Calu3 (cell line): ENCODE data around the gene DOCK9. TPM values are rescaled to one million over a fixed set of nuclear protein-coding genes. Genes with fewer than 3 reads are reported as not detected.
A peak's percentile ranks its signal among the peaks of the same experiment; 100 is the strongest.
"Not testable (repeated sequence)": the region's sequence is repeated elsewhere in the genome, so short reads cannot be mapped to it uniquely, and the experiment has no call there.

Source experiments
- BruUV-seq: library from RNA; stranded (reverse); fragments of 400-500 nt; replicated peaks from 2 replicates; lab custom pipeline; 2021; lab: Mats Ljungman, UMichigan
- CTCF ChIA-PET: fragments of 300-600 bp; sonication (Branson Sonifier 250); formaldehyde crosslinking; loops from one replicate; lab custom pipeline; 2022; ENCODE audit warnings: antibody characterized with exemption; lab: Charles Lee
- DNase-seq: peaks from one replicate; pipeline ENCODE4 v3.0.0; 2022
- H3K27ac Mint-ChIP-seq: one replicate; pipeline ENCODE4 v1.8.0; 2022; ENCODE audit warnings: mixed read lengths; ENCODE audit not compliant: unreplicated experiment
- H3K27me3 Mint-ChIP-seq: one replicate; pipeline ENCODE4 v1.8.0; 2022; ENCODE audit warnings: mixed read lengths; ENCODE audit not compliant: unreplicated experiment
- H3K36me3 Mint-ChIP-seq: one replicate; pipeline ENCODE4 v1.8.0; 2022; ENCODE audit warnings: mild to moderate bottlenecking, moderate library complexity, mixed read lengths; ENCODE audit not compliant: insufficient read depth, unreplicated experiment
- H3K4me1 Mint-ChIP-seq: one replicate; pipeline ENCODE4 v1.8.0; 2022; ENCODE audit warnings: mild to moderate bottlenecking, low read depth, mixed read lengths; ENCODE audit not compliant: unreplicated experiment
- H3K4me3 Mint-ChIP-seq: one replicate; pipeline ENCODE4 v1.8.0; 2022; ENCODE audit warnings: mild to moderate bottlenecking, low read depth, moderate library complexity, mixed read lengths; ENCODE audit not compliant: unreplicated experiment
- H3K9me3 Mint-ChIP-seq: one replicate; pipeline ENCODE4 v1.8.0; 2022; ENCODE audit warnings: low read depth, mixed read lengths; ENCODE audit not compliant: unreplicated experiment
- intact Hi-C: fragments of 100-400 bp; cut with micrococcal nuclease; formaldehyde crosslinking; loops from one replicate; pipeline ENCODE4 v1.10.0; 2022; ENCODE audit not compliant: unreplicated experiment
- total RNA-seq: library from RNA; stranded (reverse); gene quantifications from 2 replicates; pipeline ENCODE4 v1.2.3, GENCODE V29; 2022
- TF ChIP-seq, protein P1 (sequence below): fragments of 200-600 bp; IDR thresholded peaks from one replicate; pipeline ENCODE4 v1.8.0; 2022; ENCODE audit warnings: antibody characterized with exemption; ENCODE audit not compliant: unreplicated experiment

Gene DOCK9
- total RNA-seq, 1 experiment from 2014 or later = 26.2 TPM

DNA sequence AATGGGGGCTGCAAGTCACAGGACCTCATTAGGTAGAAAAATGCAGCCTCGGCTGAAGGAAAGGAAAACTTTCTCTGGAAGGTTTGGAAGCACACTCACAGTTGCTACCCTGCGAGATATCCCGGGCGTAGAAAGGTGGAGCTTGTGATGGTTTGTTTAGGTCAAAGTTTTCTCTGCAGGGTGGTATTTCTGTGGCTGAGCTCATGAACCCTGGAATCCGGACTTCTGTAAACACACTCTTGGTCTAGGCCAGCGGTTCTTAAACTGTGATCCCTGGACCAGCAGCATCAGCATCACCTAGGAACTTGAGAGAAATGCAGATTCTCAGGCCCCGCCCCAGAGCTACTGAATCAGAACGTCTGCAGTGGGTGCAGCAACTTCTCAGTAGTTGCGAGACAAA lies 222.1 kb downstream of the DOCK9 start:
- DNase-seq = no peak
- CTCF ChIA-PET = no interaction called here

DNA sequence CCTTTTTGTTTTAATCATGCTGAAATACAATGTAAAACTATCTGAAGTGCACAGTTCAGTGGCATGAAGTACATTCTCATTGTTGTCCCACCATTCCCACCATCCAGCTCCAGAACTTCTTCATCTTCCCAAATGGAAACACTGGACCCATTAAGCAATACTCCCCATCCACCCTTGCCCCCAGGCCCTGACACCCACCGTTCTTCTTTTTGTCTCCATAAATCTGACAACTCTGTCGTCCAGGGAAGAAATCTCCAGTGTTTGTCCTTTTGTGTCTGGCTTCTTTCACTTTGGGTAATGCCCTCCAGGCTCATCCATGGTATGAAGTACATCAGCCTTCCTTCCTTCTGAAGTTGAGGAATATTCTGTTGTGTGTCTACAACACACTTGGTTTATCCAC lies 222.7 kb downstream of the DOCK9 start:
- Mint-ChIP-seq H3K4me3 (no peak overlapping the region), H3K36me3 (no peaks in the 10 kb centered on the region)

More for the DNA sequence above, 222.1 kb downstream of the DOCK9 start:
- Mint-ChIP-seq H3K4me3 (no peak overlapping the region), H3K4me1 (peaks cover under 1% of the 10 kb centered on the region), H3K9me3 (peaks cover 5% of the 10 kb centered on the region), H3K27me3 (no peaks in the 10 kb centered on the region), H3K36me3 (no peaks in the 10 kb centered on the region), H3K27ac (no peak overlapping the region)
- intact Hi-C loops = no loop called here
- TF ChIP-seq, protein P1, sequence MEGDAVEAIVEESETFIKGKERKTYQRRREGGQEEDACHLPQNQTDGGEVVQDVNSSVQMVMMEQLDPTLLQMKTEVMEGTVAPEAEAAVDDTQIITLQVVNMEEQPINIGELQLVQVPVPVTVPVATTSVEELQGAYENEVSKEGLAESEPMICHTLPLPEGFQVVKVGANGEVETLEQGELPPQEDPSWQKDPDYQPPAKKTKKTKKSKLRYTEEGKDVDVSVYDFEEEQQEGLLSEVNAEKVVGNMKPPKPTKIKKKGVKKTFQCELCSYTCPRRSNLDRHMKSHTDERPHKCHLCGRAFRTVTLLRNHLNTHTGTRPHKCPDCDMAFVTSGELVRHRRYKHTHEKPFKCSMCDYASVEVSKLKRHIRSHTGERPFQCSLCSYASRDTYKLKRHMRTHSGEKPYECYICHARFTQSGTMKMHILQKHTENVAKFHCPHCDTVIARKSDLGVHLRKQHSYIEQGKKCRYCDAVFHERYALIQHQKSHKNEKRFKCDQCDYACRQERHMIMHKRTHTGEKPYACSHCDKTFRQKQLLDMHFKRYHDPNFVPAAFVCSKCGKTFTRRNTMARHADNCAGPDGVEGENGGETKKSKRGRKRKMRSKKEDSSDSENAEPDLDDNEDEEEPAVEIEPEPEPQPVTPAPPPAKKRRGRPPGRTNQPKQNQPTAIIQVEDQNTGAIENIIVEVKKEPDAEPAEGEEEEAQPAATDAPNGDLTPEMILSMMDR = no peak
- no TSS peak for BruUV-seq

DNA sequence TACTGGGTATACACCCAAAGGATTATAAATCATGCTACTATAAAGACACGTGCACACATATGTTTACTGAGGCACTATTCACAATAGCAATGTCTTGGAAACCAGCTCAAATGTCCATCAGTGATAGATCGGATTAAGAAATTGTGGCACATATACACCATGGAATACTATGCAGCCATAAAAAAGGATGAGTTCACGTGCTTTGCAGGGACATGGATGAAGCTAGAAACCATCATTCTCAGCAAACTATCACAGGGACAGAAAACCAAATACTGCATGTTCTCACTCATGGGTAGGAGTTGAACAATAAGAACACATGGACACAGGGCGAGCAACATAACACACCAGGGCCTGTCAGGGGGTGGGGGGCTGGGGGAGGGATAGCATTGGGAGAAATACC lies 223.4 kb downstream of the DOCK9 start:
- H3K4me3 Mint-ChIP-seq, H3K36me3 Mint-ChIP-seq, BruUV-seq, H3K4me1 Mint-ChIP-seq, DNase-seq, H3K9me3 Mint-ChIP-seq, intact Hi-C loops, H3K27ac Mint-ChIP-seq, H3K27me3 Mint-ChIP-seq, CTCF ChIA-PET: not testable (repeated sequence)

More for the DNA sequence above, 222.7 kb downstream of the DOCK9 start:
- CTCF ChIA-PET = no interaction called here
- DNase-seq = no peak
- BruUV-seq = no TSS peak
- TF ChIP-seq, protein P1 = no peak
- intact Hi-C loops = no loop called here
- H3K4me1 Mint-ChIP-seq = no peaks in the 10 kb centered on the region
- no peaks in the 10 kb centered on the region for H3K27me3 Mint-ChIP-seq
- no peak overlapping the region for H3K27ac Mint-ChIP-seq
- H3K9me3 Mint-ChIP-seq = peaks cover 5% of the 10 kb centered on the region

DNA sequence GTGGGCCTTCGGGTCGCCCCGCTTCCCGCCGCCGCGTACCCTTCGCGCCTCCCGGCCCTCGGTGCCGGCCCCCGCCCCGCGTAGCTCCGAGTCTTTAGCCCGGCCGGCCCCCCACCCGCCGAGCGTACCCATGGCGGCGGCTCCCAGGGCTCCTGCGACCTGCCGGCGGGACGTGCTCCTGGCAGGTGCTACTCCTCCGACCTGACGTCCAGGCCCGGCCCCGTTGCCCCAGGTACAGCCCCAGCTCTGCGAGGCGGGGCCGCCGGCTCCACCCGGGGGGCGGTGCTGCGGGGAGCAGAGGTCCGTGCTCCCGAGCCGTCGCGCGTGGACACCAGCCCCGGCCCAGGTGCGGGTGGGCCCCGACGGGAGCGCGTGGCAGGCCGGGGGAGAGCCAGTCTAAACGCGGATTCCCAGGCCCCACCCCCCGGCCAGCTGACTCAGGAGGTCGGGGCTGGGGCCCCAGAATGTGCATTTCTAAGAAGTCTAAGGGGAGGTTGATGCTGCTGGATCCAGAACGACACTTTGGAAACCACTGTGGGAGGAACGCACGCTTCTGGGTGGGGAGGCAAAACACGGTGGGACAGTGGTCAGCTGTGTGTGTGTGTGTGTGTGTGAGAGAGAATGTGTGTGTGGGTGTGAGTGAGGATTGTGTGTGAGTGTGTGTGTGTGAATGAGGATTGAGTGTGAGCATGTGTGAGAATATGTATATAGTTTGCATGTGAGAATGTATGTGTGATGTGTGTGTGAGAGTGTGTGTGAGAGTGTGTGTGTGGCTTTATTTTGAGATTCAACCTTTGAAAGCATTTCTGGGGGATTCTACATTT lies 225.2 kb downstream of the DOCK9 start, which contains the start of gene SLC15A1:
SLC15A1 (minus strand) TSS at position 206 of the 824 bp plus-strand sequence; CDS start at position 132, 74 bp downstream.
- Mint-ChIP-seq H3K4me3 (peak within 1 kb of the TSS; percentile 43), H3K9me3 (peaks cover 3% of the 10 kb centered on the region), H3K36me3 (no peaks in the 10 kb centered on the region), H3K27me3 (no peaks in the 10 kb centered on the region), H3K27ac (no peak within 1 kb of the TSS), H3K4me1 (no peaks in the 10 kb centered on the region)
- DNase-seq = peak; percentile 20
- TF ChIP-seq, protein P1 = no peak
- intact Hi-C loops = no loop called here
- CTCF ChIA-PET = no interaction called here
- no TSS peak for BruUV-seq
